Measurements from ENCODE around the gene TMEM154.

- TF ChIP-seq CTCF (IDR thresholded peaks at IDR 0.05; ENCODE audit: low read depth, low read length) (no peak), EZH2phosphoT487 (IDR thresholded peaks at IDR 0.05; ENCODE audit: low read depth) (no peak)
Observed at GRCh38 chr4:152729466-152729865, 49.7 kb upstream of the TMEM154 start.
